Activated T-helper 1 cell treated with Interleukin-2 at 50 U/mL for 16 hours (primary cell): ENCODE data around the gene TACC2.

ENCODE experiments used
- DNase-seq: peaks from one replicate; pipeline ENCODE4 v3.0.0-alpha.2; 2020; ENCODE audit warnings: low read depth

TACC2 gene

GRCh38 chr10:122143238-122143841 lies 154.4 kb downstream of the TACC2 start:
- no peak for DNase-seq

GRCh38 chr10:122144199-122144598 lies 155.2 kb downstream of the TACC2 start:
- DNase-seq: no peak

GRCh38 chr10:122145113-122145512 lies 156.2 kb downstream of the TACC2 start:
- DNase-seq: no peak

GRCh38 chr10:122147663-122148062 lies 158.7 kb downstream of the TACC2 start:
- no peak for DNase-seq

GRCh38 chr10:122148876-122149560 lies 160.1 kb downstream of the TACC2 start:
- no peak for DNase-seq

- no peak for DNase-seq
Measured at GRCh38 chr10:122149561-122150505, 160.9 kb downstream of the TACC2 start.

GRCh38 chr10:122151121-122151694 lies 162.2 kb downstream of the TACC2 start:
- DNase-seq: no peak

- DNase-seq: no peak
Measured at GRCh38 chr10:122152544-122152943, 163.6 kb downstream of the TACC2 start.

GRCh38 chr10:122154031-122154544 lies 165.1 kb downstream of the TACC2 start:
- no peak for DNase-seq

- no peak for DNase-seq
Measured at GRCh38 chr10:122154545-122155366, 165.8 kb downstream of the TACC2 start.

GRCh38 chr10:122157451-122157850 lies 168.5 kb downstream of the TACC2 start:
- DNase-seq: no peak

- DNase-seq: no peak
Measured at GRCh38 chr10:122158362-122158761, 169.4 kb downstream of the TACC2 start.

- DNase-seq: no peak
Measured at GRCh38 chr10:122159141-122159970, 170.4 kb downstream of the TACC2 start.

- no peak for DNase-seq
Measured at GRCh38 chr10:122161795-122162194, 172.8 kb downstream of the TACC2 start.

- DNase-seq: no peak
Measured at GRCh38 chr10:122162671-122163173, 173.8 kb downstream of the TACC2 start.

- DNase-seq: no peak
Measured at GRCh38 chr10:122163174-122164022, 174.4 kb downstream of the TACC2 start.

- DNase-seq: no peak
Measured at GRCh38 chr10:122164023-122164601, 175.1 kb downstream of the TACC2 start.

- DNase-seq: no peak
Measured at GRCh38 chr10:122164815-122165483, 176.0 kb downstream of the TACC2 start.
